Thymus (tissue), 11 donors: ENCODE results near the gene SIDT2. TPM values are rescaled to one million over a fixed set of nuclear protein-coding genes. Genes with fewer than 3 reads are reported as not detected.
A peak's percentile ranks its signal among the peaks of the same experiment; 100 is the strongest.

Source experiments
- DNase-seq, 9 donors: peaks; one replicate each; pipeline ENCODE4 v3.0.0-alpha.2; 2013; ENCODE audit warnings: low spot score in 9 of 9, low read depth in 6 of 9, missing footprints in 1 of 9
- H3K27ac ChIP-seq, 2 donors: one replicate each; pipeline ENCODE4 v1.5.1; 2013; ENCODE audit warnings: control low read depth in 1 of 2, low read depth in 1 of 2, low read length in 1 of 2, mild to moderate bottlenecking in 1 of 2, moderate library complexity in 1 of 2
- H3K27me3 ChIP-seq, 2 donors: one replicate each; pipeline ENCODE4 v1.5.1; 2013; ENCODE audit warnings: low read length in 1 of 2; ENCODE audit not compliant: control insufficient read depth in 2 of 2, insufficient read depth in 1 of 2
- H3K36me3 ChIP-seq, 2 donors: one replicate each; pipeline ENCODE4 v1.5.1; 2013; ENCODE audit warnings: low read length in 1 of 2, mild to moderate bottlenecking in 1 of 2, moderate library complexity in 1 of 2; ENCODE audit not compliant: control insufficient read depth in 2 of 2, insufficient read depth in 2 of 2
- H3K4me1 ChIP-seq, 2 donors: one replicate each; pipeline ENCODE4 v1.5.1; 2013; ENCODE audit warnings: low read length in 2 of 2; ENCODE audit not compliant: control insufficient read depth in 2 of 2, insufficient read depth in 2 of 2
- H3K4me3 ChIP-seq, 2 donors: one replicate each; pipeline ENCODE4 v1.5.1; 2013; ENCODE audit warnings: low read length in 2 of 2, control low read depth in 1 of 2, mild to moderate bottlenecking in 1 of 2
- H3K9me3 ChIP-seq, 2 donors: one replicate each; pipeline ENCODE4 v1.5.1; 2013; ENCODE audit warnings: low read length in 1 of 2, mild to moderate bottlenecking in 1 of 2; ENCODE audit not compliant: control insufficient read depth in 2 of 2, insufficient read depth in 1 of 2
- WGBS: extraction: QIAGEN DNeasy Blood & Tissue Kit; methylation state at CpG from one replicate; pipeline ENCODE4 v1.1.7; 2013; 5-methylcytosine and 5-hydroxymethylcytosine counted together
- polyA plus RNA-seq: library from polyadenylated mRNA; stranded (reverse); fragments of 200-250 nt; gene quantifications from one replicate; pipeline ENCODE4 v1.2.3, GENCODE V29; 2013
- total RNA-seq: library from RNA; stranded (reverse); fragments of 120-200 nt; gene quantifications from one replicate; pipeline ENCODE4 v1.2.4, GENCODE V29; 2013
- donor health status: healthy.

Gene SIDT2
- total and polyA plus RNA-seq, 2 donors: 5.1 to 22.5 TPM

GRCh38 chr11:117169736-117170135 lies 8.8 kb upstream of the SIDT2 start:
- H3K36me3 ChIP-seq: peaks cover 23 to 46% of the 10 kb centered on the region in 2 donors
- no peaks in the 10 kb centered on the region for H3K27me3 ChIP-seq
- peaks cover 0 to 2% of the 10 kb centered on the region in 2 donors for H3K4me1 ChIP-seq
- no peak for DNase-seq
- WGBS: 97% methylated on average over 2 of the region's 2 CpGs
- no peak overlapping the region for H3K27ac ChIP-seq
- H3K4me3 ChIP-seq: no peak overlapping the region
- no peaks in the 10 kb centered on the region for H3K9me3 ChIP-seq

GRCh38 chr11:117170210-117170609 lies 8.3 kb upstream of the SIDT2 start:
- WGBS: 97% methylated on average over 9 of the region's 9 CpGs
- no peak overlapping the region for H3K27ac ChIP-seq
- DNase-seq: no peak
- peaks cover 0 to 2% of the 10 kb centered on the region in 2 donors for H3K4me1 ChIP-seq
- no peaks in the 10 kb centered on the region for H3K9me3 ChIP-seq
- H3K36me3 ChIP-seq: peaks cover 23 to 44% of the 10 kb centered on the region in 2 donors
- H3K4me3 ChIP-seq: no peak overlapping the region
- no peaks in the 10 kb centered on the region for H3K27me3 ChIP-seq

DNA sequence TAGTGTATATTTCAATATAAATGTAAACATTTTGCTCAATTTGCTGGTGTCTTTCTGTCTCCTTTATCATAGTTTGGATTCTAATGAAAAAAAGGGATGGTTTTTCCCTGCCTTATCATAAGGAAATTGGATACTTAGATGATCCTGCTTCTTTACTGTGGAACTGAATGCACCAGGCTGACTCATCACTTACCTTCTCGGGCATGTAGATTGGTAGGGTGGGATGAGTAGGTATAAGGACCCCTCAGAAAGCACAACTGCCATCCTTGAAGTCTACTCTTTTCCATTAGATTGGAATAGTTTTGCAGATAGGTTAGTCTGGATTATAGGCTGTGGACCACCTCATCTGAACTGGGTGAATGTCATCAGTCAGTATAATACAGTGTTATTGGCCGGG lies 7.5 kb upstream of the SIDT2 start:
- H3K9me3 ChIP-seq: no peaks in the 10 kb centered on the region
- no peaks in the 10 kb centered on the region for H3K27me3 ChIP-seq
- H3K4me1 ChIP-seq: peaks cover 0 to 2% of the 10 kb centered on the region in 2 donors
- H3K4me3 ChIP-seq: no peak overlapping the region
- 97% methylated on average over 2 of the region's 2 CpGs for WGBS
- peaks cover 21 to 39% of the 10 kb centered on the region in 2 donors for H3K36me3 ChIP-seq
- no peak for DNase-seq
- H3K27ac ChIP-seq: no peak overlapping the region

- WGBS: 95% methylated on average over 14 of the region's 14 CpGs
- H3K9me3 ChIP-seq: no peaks in the 10 kb centered on the region
- H3K27ac ChIP-seq: peak overlapping the region in 1 of 2 donors; percentile 52
- peaks cover 23 to 36% of the 10 kb centered on the region in 2 donors for H3K36me3 ChIP-seq
- peaks cover 0 to 2% of the 10 kb centered on the region in 2 donors for H3K4me1 ChIP-seq
- no peaks in the 10 kb centered on the region for H3K27me3 ChIP-seq
- H3K4me3 ChIP-seq: no peak overlapping the region
- no peak for DNase-seq
Observed at GRCh38 chr11:117171404-117172061, 7.0 kb upstream of the SIDT2 start.

- H3K4me1 ChIP-seq: peaks cover 0 to 2% of the 10 kb centered on the region in 2 donors
- peaks cover 18 to 26% of the 10 kb centered on the region in 2 donors for H3K36me3 ChIP-seq
- H3K27me3 ChIP-seq: no peaks in the 10 kb centered on the region
- DNase-seq: no peak
- WGBS: 94% methylated on average over 14 of the region's 14 CpGs
- H3K4me3 ChIP-seq: no peak overlapping the region
- H3K9me3 ChIP-seq: no peaks in the 10 kb centered on the region
- no peak overlapping the region for H3K27ac ChIP-seq
Observed at GRCh38 chr11:117172724-117173421, 5.7 kb upstream of the SIDT2 start.

GRCh38 chr11:117175104-117175503 lies 3.4 kb upstream of the SIDT2 start:
- no peaks in the 10 kb centered on the region for H3K9me3 ChIP-seq
- H3K27me3 ChIP-seq: no peaks in the 10 kb centered on the region
- WGBS: 89% methylated on average over 7 of the region's 7 CpGs
- no peak overlapping the region for H3K27ac ChIP-seq
- no peak for DNase-seq
- no peak overlapping the region for H3K4me3 ChIP-seq
- peaks cover 8 to 17% of the 10 kb centered on the region in 2 donors for H3K4me1 ChIP-seq
- peaks cover 15 to 18% of the 10 kb centered on the region in 2 donors for H3K36me3 ChIP-seq

GRCh38 chr11:117175781-117176180 lies 2.8 kb upstream of the SIDT2 start:
- Histone ChIP-seq H3K36me3 (peaks cover 12 to 14% of the 10 kb centered on the region in 2 donors), H3K9me3 (no peaks in the 10 kb centered on the region), H3K4me1 (peaks cover 10 to 22% of the 10 kb centered on the region in 2 donors), H3K27ac (no peak overlapping the region), H3K4me3 (no peak overlapping the region), H3K27me3 (no peaks in the 10 kb centered on the region)
- WGBS: 97% methylated on average over 5 of the region's 5 CpGs
- no peak for DNase-seq

DNA sequence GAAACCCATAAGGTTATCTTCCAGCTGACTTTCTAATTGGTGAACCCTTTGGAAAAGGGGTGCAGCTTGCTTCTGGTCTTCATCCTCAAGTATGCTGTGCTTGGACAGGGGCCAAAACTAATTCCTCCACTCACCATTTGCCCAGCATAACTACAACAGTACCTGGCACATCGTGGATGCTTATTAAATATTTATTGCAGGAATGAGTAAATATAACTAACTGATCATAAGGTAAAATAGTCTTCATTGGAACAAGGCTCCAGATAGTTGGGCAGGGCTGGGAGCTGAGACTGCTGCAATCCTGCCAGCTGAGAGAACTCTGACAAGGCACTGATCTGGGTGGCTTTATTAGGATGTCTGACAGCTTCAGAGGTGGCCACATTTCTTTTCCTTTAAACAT lies 2.4 kb upstream of the SIDT2 start:
- DNase-seq: no peak
- H3K9me3 ChIP-seq: no peaks in the 10 kb centered on the region
- no peak overlapping the region for H3K4me3 ChIP-seq
- no peak overlapping the region for H3K27ac ChIP-seq
- H3K36me3 ChIP-seq: peaks cover 8 to 11% of the 10 kb centered on the region in 2 donors
- peaks cover 10 to 26% of the 10 kb centered on the region in 2 donors for H3K4me1 ChIP-seq
- 98% methylated on average over 1 of the region's 1 CpG for WGBS
- no peaks in the 10 kb centered on the region for H3K27me3 ChIP-seq

GRCh38 chr11:117177534-117178209 lies 871 bp upstream of the SIDT2 start:
- Histone ChIP-seq H3K27me3 (no peaks in the 10 kb centered on the region), H3K27ac (peak overlapping the region in 1 of 2 donors; percentile 60), H3K9me3 (no peaks in the 10 kb centered on the region), H3K36me3 (peaks cover 0 to 7% of the 10 kb centered on the region in 2 donors), H3K4me3 (peak overlapping the region; percentile 42 to 78), H3K4me1 (peaks cover 10 to 24% of the 10 kb centered on the region in 2 donors)
- DNase-seq: no peak
- 97% methylated on average over 10 of the region's 10 CpGs for WGBS
